NCI-H146 (cell line): ENCODE data around the gene MCRIP2.
A peak's percentile ranks its signal among the peaks of the same experiment; 100 is the strongest.

Source experiments
- DNase-seq: peaks from one replicate; lab custom pipeline; 2025; lab: John Stamatoyannopoulos, UW

The MCRIP2 gene

GRCh38 chr16:616733-617586 is 24.7 kb upstream of the MCRIP2 start:
- DNase-seq = no peak

DNA sequence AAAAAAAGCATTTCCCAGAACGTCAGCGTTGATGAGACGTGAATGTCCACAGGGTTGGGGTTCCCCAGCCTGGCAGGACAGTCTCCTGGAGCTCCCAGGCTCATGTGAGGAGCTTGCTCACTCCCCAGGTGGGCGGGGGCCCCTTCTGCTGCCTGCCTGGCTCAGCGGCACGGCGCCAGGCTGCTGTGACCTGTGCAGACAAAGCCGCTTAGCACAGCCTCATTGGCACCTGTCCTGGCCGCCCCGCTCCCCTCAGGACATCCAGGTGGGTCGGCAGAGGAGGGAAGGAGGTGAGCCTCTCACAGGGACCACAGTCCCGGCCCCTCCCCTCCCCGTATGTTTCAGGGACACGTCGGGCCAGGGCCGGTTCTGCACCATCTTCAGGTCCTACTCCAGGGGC is 23.8 kb upstream of the MCRIP2 start:
- no peak for DNase-seq

DNA sequence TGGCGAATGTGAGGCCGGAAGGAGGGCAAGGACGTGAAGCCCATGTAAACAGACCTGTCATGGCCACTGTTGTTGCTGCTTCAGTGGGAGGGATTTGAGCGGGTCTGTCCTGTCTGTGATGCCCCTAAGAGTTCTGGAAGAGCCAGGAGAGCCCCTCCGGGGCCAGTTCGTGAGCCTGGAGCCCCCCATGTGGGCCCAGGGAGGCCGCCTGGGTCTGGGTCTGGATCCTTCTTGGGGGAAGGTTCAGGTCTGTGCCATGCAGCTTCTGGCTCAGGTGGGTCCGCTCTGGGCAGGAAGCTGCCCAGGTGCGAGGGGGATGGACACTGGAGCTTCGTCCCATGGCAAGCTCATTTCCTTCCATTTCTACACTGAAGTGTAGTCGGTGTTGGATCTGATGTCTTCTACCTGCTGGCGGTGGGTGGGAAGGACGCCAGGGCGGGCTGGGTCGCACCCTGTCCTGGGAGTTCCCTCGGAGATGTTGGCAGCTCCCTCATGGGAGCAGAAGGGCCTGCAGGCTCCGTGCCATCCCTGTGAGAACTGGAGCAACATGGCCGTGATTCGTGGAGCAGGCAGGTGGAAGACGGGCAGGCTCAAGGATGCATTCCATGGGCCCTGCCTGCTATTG is 22.0 kb upstream of the MCRIP2 start:
- DNase-seq = no peak

DNA sequence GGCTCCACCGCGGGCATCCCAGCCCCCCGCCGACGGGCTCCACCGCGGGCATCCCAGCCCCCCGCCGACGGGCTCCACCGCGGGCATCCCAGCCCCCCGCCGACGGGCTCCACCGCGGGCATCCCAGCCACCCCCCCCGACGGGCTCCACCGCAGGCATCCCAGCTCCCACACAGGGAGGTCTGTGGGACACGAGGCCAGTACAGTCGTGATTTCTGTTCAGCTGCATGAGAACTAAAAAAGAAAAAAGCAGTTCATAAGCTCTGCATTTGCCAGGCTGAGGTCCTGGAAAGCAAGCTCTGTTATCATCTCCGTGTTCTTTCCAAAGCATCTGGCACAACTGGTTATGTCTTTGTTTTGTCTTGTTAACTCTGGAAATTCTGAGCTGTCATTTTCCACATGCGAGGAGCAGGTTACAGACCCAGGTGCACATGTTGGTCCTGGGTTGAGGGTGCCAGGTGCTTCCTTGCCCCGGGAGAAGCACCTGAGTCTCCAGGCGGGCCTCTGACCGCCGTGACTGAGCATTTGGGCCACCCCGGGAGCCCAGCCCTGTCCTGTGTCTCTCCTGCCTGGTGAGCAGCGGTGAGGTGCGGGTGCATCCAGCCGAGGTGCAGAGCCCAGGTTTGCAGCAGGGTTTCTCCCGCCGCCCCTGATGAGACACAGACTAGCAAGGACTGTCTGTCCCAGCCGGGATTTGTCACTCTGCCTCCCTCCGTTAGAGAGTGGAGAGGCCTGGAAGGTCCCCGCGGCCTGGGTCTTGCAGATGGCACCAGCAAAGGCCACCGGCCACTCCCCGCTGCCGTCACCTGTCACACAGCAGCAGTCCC is 20.7 kb upstream of the MCRIP2 start:
- DNase-seq = no peak

- no peak for DNase-seq
Observed at GRCh38 chr16:621526-622105, 20.0 kb upstream of the MCRIP2 start.

GRCh38 chr16:622920-623280 is 18.7 kb upstream of the MCRIP2 start:
- no peak for DNase-seq

DNA sequence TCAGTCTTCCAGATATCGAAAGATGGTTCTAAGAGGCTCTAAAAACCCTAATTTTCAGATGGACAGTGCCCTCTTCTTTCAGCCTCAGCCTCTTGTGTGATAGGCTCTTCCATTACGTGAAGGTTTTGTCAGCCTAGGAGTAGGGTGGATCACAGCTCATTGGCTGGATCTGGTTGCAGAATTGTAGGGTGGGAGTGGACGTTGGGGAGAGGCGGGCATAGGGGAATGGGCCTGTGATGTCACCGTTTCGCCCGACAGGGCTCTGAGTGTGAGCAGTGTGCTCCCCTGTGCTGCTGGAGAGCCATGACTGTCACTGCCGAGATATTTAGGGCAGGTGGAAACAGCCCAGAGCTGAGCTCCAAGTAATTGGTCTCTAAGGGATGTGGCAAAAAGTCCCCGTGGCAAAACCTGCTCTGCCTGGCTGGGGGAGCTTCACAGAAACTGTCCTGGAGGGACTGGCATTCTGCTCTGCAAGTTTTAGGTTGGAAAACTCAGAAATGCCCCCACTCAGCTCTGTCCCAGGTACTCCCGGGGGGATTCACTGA is 17.0 kb upstream of the MCRIP2 start:
- no peak for DNase-seq

DNA sequence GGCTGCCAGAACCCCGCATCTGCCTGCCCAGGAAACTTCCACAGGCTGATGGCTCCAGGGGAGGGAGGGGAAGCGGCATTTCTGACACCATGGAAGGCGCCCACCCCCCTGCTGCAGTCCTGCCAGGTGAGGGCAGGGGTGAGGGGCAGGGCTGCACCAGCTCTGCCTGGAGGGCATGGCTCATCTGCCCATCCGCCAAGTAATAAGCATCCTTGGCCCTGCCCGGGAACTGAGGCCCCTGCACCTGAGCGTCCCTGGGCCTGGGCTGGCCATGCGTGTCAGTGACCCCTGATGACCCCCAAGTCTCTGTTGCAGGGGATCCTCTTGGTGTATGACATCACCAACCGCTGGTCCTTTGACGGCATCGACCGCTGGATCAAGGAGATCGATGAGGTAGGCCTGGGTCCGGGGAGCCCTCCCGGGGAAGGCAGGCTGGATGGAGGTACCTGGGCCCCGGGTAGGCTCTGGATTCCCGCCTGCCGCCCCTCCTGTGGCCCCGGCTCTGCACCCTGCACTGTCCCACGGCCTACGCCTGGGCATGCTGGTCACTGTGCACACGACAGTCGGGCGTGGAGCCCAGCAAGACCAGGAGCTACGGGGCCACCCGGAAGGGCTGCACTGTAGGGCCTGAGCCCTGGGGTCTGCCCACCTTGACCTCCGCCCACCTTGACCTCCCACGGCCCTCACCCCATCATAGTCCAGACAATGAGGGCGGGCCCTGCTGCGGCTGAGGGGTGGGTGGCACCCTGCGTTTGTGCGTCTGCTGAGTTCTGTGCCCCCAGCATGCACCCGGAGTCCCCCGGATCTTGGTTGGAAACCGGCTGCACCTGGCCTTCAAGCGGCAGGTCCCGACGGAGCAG is 16.3 kb upstream of the MCRIP2 start:
- DNase-seq = no peak

- DNase-seq = no peak
Observed at GRCh38 chr16:625977-626765, 15.5 kb upstream of the MCRIP2 start.

- no peak for DNase-seq
Observed at GRCh38 chr16:626787-627453, 14.7 kb upstream of the MCRIP2 start.

DNA sequence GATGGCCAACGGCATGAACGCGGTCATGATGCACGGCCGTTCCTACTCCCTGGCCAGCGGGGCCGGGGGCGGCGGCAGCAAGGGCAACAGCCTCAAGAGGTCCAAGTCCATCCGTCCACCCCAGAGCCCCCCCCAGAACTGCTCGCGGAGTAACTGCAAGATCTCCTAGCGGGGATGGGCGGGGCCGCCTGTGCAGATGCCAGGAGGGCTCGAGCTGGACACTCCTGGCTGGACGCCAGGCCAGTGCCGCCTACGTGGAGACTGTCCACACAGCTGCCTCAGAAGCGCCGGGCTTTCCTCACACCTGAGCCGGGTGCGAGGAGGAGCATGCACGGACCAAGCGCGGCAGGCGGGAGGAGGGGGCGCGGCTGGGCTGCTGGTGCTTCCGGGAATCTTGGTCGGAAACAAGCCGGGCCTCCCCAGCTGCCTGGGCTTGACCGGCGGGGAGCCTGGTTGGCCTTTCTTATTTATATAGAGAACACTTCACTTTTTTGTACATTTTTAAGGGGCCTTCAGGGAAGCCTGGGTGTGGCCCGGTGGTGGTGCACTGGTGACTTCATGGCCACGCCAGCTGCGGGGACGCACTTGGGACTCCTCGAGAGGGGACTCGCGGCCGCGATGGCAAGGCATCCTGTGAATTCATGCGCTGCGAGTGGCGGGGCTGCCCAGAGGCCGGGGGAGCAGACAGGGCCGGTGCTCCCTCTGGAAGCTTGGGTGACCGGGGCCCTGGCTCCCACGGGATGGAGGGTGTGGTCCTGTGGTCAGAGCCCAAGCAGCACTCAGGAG is 14.0 kb upstream of the MCRIP2 start:
- DNase-seq = no peak

GRCh38 chr16:628321-629061 is 13.1 kb upstream of the MCRIP2 start:
- no peak for DNase-seq

GRCh38 chr16:629185-629832 is 12.3 kb upstream of the MCRIP2 start:
- no peak for DNase-seq

DNA sequence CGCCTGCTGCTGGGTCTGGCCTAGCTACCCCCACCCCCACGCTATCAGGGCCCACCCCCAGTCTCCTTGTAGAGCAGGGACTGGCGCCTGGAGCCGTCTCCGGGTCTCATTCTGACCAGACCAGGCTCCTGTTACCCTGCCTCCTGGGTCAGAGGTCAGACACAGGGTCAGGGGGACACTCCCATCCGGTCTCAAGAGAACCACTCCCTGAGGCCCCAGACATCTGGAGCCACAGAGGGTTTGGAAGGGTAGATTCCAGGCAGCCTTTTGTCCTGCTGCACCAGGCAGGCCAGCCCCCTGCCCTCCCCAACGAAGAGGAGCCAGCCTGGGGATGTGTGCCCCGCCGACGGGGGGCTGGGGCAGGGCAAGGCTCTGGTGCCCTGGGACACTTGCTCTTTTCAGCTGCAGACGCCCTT is 11.8 kb upstream of the MCRIP2 start:
- DNase-seq = no peak

- DNase-seq = no peak
Observed at GRCh38 chr16:630249-630814, 11.3 kb upstream of the MCRIP2 start.

GRCh38 chr16:630815-631405 is 10.7 kb upstream of the MCRIP2 start, which contains the start of gene WFIKKN1:
WFIKKN1 (plus strand) TSS chr16:630985; CDS start chr16:631254, 269 bp downstream.
- DNase-seq = peak; percentile 55

GRCh38 chr16:631808-632358 is 9.7 kb upstream of the MCRIP2 start:
- no peak for DNase-seq
